Testis (tissue), 3 donors: ENCODE data around the gene DNMBP. TPM values are rescaled to one million over a fixed set of nuclear protein-coding genes. Genes with fewer than 3 reads are reported as not detected.
"Not testable (repeated sequence)": the region's sequence is repeated elsewhere in the genome, so short reads cannot be mapped to it uniquely, and the experiment has no call there.

Source experiments
- DNase-seq: peaks from one replicate; pipeline ENCODE4 v3.0.0-alpha.2; 2019
- H3K27ac ChIP-seq, 2 donors: fragments of 200-600 bp; sonication (generic); one replicate each; pipeline ENCODE4 v1.5.1; 2019
- H3K27me3 ChIP-seq: fragments of 200-600 bp; sonication (generic); one replicate; pipeline ENCODE4 v1.5.1; 2019
- H3K36me3 ChIP-seq: fragments of 200-600 bp; sonication (generic); one replicate; pipeline ENCODE4 v1.5.1; 2017; ENCODE audit warnings: low read depth; ENCODE audit errors: missing control alignments
- H3K4me1 ChIP-seq: fragments of 200-600 bp; sonication (generic); one replicate; pipeline ENCODE4 v1.5.1; 2019
- H3K4me3 ChIP-seq, 2 donors: fragments of 200-600 bp; sonication (generic); one replicate each; pipeline ENCODE4 v1.5.1; 2017 to 2019
- H3K9me3 ChIP-seq: fragments of 200-600 bp; sonication (generic); one replicate; pipeline ENCODE4 v1.5.1; 2017
- CTCF ChIP-seq, 3 experiments: fragments of 450-650 bp in 2 of 3; fragments of 200-600 bp in 1 of 3; sonication (generic) in 1 of 3; IDR thresholded peaks; one replicate each; pipeline ENCODE4 v1.5.1; 2016 to 2019; ENCODE audit warnings: antibody characterized with exemption in 3 of 3, mild to moderate bottlenecking in 2 of 3, moderate library complexity in 1 of 3
- POLR2A ChIP-seq: fragments of 450-650 bp; IDR thresholded peaks from one replicate; pipeline ENCODE4 v1.6.1; 2017; ENCODE audit warnings: antibody characterized with exemption, mild to moderate bottlenecking, moderate library complexity
- WGBS, 2 donors: methylation state at CpG; one replicate each; pipeline ENCODE4 v1.1.5; 2018; 5-methylcytosine and 5-hydroxymethylcytosine counted together
- intact Hi-C: fragments of 100-400 bp; cut with DNase I; formaldehyde crosslinking; loops from one replicate; pipeline ENCODE4 v1.15.1; 2023; ENCODE audit warnings: low total_unique reads
- polyA plus RNA-seq: library from polyadenylated mRNA; stranded (reverse); fragments of 350-450 nt; fragmentation: Illumina TruSeq; extraction: RNeasy Lipid Tissue Mini Kit (QIAGEN cat#74804); gene quantifications from one replicate; pipeline ENCODE4 v1.2.3, GENCODE V29; 2014; ENCODE audit warnings: low read depth, low replicate concordance; ENCODE audit not compliant: insufficient read depth
- total RNA-seq, 2 donors: library from RNA; depleted of rRNA; stranded (reverse); fragments of >200 nt; gene quantifications; one replicate each; pipeline ENCODE4 v1.2.3, GENCODE V29; 2016

The DNMBP gene
- total and polyA plus RNA-seq, 3 donors from 2014 or later: 20.8 to 36.0 (median 33.4) TPM

- no peak for DNase-seq
- WGBS, 2 donors: 84 to 90% methylated on average over 9 of the region's 9 CpGs
- intact Hi-C loops: no loop called here
- H3K4me1 ChIP-seq: no peaks in the 10 kb centered on the region
- no peaks in the 10 kb centered on the region for H3K36me3 ChIP-seq
- no peak overlapping the region for H3K27ac ChIP-seq
- H3K9me3 ChIP-seq: no peaks in the 10 kb centered on the region
- H3K4me3 ChIP-seq: no peak overlapping the region
- no peak for TF ChIP-seq POLR2A
- H3K27me3 ChIP-seq: no peaks in the 10 kb centered on the region
Observed at GRCh38 chr10:99895867-99896266, 113.9 kb downstream of the DNMBP start.

- H3K4me1 ChIP-seq, H3K27ac ChIP-seq, DNase-seq, H3K4me3 ChIP-seq, intact Hi-C loops, H3K9me3 ChIP-seq, H3K27me3 ChIP-seq, H3K36me3 ChIP-seq: not testable (repeated sequence)
- WGBS, 2 donors: 96 to 97% methylated on average over 9 of the region's 9 CpGs
Observed at GRCh38 chr10:99895066-99895465, 114.7 kb downstream of the DNMBP start.

DNA sequence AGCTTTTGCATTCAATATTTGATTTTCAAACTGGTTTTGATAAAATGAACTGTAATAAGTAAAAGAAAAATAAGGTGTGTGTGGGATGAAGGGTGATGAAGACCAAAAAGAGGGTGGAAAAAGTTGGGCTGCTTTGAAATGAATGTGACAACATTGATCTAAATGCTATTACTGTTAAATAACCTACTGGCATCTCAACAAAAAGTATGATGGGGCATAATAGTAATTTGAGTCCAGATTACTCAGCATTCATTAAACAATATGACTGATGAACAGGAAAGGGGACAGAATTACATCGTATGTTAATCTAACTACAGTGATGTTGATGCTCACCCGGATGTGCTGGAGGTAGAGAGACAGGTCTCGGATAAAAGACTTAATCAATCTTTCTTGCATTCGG, 115.1 kb downstream of the DNMBP start:
- TF ChIP-seq POLR2A: no peak
- no peak for TF ChIP-seq CTCF (IDR thresholded peaks at IDR 0.05)
- no peaks in the 10 kb centered on the region for H3K9me3 ChIP-seq
- H3K4me3 ChIP-seq: no peak overlapping the region
- H3K36me3 ChIP-seq: no peaks in the 10 kb centered on the region
- no peak for DNase-seq
- no peak overlapping the region for H3K27ac ChIP-seq
- no peaks in the 10 kb centered on the region for H3K27me3 ChIP-seq
- H3K4me1 ChIP-seq: no peaks in the 10 kb centered on the region
- intact Hi-C loops: no loop called here
- 89 to 96% methylated on average over 4 of the region's 4 CpGs for WGBS, 2 donors

DNA sequence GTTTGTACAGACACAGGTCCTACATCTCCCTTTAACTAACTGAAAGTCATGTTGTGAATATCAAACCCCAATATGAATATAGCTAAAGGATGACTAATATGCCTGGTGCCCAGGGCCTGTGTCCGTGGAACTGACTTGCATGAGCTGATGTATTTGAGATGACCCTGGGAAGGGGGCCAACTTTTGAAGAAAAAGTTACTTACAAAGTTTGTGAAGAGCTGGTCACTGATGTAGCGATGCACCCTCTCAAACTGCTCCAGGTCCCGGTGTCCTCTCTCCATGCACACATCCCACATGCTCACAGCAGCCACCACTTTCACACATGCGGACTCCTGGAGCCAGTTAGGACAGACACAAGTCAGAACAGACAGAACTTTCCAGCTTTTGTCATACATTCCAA, 121.1 kb downstream of the DNMBP start:
- intact Hi-C loops: no loop called here
- Histone ChIP-seq H3K27me3 (no peaks in the 10 kb centered on the region), H3K27ac (peak overlapping the region in 1 of 2 donors; percentile 50), H3K4me3 (no peak overlapping the region), H3K36me3 (no peaks in the 10 kb centered on the region), H3K4me1 (no peaks in the 10 kb centered on the region), H3K9me3 (no peaks in the 10 kb centered on the region)
- DNase-seq: peak; percentile 83
- TF ChIP-seq POLR2A (no peak), CTCF (IDR thresholded peaks at IDR 0.05) (no peak)
- 33 to 60% methylated on average over 4 of the region's 4 CpGs for WGBS, 2 donors

DNA sequence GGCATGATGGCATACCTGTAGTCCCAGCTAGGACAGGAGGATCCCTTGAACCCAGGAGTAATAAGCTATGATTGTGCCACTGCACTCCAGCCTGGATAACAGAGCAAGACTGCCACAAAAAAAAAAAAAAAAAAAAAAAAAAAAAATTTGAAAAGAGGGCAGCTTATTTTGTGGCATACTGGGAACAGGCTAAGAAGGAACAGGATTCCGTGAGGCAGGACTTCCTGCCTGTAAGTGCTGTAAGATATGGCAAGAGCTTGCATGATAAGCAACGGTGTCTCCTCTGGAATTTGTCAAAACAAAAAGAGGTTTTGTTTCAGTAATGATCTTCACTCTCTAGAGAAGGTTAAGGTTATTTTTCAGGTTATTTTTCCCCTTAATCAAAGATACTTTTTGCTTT, 126.2 kb downstream of the DNMBP start:
- no peaks in the 10 kb centered on the region for H3K36me3 ChIP-seq
- peaks cover 11% of the 10 kb centered on the region for H3K4me1 ChIP-seq
- H3K9me3 ChIP-seq: no peaks in the 10 kb centered on the region
- WGBS, 2 donors: 53 to 66% methylated on average over 2 of the region's 2 CpGs
- H3K27me3 ChIP-seq: no peaks in the 10 kb centered on the region
- DNase-seq: no peak
- intact Hi-C loops: no loop called here
- TF ChIP-seq POLR2A (no peak), CTCF (IDR thresholded peaks at IDR 0.05) (no peak)
- H3K4me3 ChIP-seq: no peak overlapping the region
- no peak overlapping the region for H3K27ac ChIP-seq

DNA sequence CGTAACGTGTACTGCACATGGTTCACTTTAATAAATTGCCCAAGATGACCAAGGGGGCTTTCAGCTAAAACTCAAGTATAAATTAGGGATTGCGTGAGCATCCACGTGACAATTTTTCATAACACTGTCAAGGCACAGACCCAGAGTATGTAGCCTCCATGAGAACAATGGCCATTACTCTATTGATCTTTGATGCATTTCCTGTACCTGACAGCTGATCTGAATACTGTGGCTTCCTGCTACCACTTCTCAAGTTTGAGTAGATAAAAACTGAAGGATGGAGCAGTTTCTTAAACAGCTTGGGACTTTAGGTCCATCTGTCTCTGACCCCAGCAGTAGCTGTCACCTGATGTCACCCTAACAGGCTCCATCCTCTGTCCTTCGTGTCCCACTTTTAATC, 128.4 kb downstream of the DNMBP start:
- Histone ChIP-seq H3K4me1 (peaks cover 11% of the 10 kb centered on the region), H3K4me3 (no peak overlapping the region), H3K27ac (no peak overlapping the region), H3K27me3 (no peaks in the 10 kb centered on the region), H3K9me3 (no peaks in the 10 kb centered on the region), H3K36me3 (no peaks in the 10 kb centered on the region)
- intact Hi-C loops: no loop called here
- TF ChIP-seq POLR2A: no peak
- no peak for TF ChIP-seq CTCF (IDR thresholded peaks at IDR 0.05)
- WGBS, 2 donors: 91 to 94% methylated on average over 5 of the region's 5 CpGs
- no peak for DNase-seq
